Fibroblast of the aortic adventitia (primary cell): ENCODE measurements around the gene ECI1. TPM values are rescaled to one million over a fixed set of nuclear protein-coding genes. Genes with fewer than 3 reads are reported as not detected.

Source experiments
- DNase-seq: peaks from one replicate; pipeline ENCODE4 v3.0.0-alpha.2; 2010; ENCODE audit warnings: low read depth
- H3K4me3 ChIP-seq: 2 replicates; pipeline ENCODE4 v1.5.1; 2011; ENCODE audit warnings: low read depth, mild to moderate bottlenecking, control low read depth, low read length, moderate library complexity
- total RNA-seq: library from RNA; depleted of rRNA; stranded (reverse); fragments of >200 nt; gene quantifications from 2 replicates; pipeline ENCODE4 v1.2.3, GENCODE V29; 2012; ENCODE audit warnings: low replicate concordance
- TF ChIP-seq, protein P1 (sequence below): IDR thresholded peaks from 2 replicates; pipeline ENCODE4 v1.5.1; 2011; ENCODE audit warnings: mild to moderate bottlenecking, low read length, control low read depth, inconsistent platforms; ENCODE audit not compliant: insufficient read depth

ECI1 gene
- total RNA-seq, 1 donor, result 34.9 TPM

DNA sequence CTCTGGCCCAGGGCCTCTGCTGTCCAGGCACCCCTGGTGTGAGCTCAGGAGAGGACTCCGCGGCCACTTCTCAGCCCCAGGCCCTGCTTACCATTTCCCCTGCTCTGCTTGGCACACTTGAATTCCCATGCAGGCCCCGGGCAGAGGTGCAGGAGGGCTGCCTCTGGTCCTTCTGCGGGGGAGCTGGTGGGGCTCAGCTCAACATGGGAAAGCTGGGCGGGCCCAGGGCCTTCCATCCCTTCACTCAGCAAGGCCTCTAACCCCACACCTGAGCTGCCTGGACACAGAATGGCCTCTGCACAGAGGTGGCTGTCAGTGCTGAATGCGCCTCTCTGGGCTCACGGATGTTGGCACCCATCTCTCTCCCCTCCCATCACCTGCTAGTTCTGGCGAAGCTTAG is 29.1 kb upstream of the ECI1 start:
- DNase-seq, result no peak
- TF ChIP-seq, protein P1, sequence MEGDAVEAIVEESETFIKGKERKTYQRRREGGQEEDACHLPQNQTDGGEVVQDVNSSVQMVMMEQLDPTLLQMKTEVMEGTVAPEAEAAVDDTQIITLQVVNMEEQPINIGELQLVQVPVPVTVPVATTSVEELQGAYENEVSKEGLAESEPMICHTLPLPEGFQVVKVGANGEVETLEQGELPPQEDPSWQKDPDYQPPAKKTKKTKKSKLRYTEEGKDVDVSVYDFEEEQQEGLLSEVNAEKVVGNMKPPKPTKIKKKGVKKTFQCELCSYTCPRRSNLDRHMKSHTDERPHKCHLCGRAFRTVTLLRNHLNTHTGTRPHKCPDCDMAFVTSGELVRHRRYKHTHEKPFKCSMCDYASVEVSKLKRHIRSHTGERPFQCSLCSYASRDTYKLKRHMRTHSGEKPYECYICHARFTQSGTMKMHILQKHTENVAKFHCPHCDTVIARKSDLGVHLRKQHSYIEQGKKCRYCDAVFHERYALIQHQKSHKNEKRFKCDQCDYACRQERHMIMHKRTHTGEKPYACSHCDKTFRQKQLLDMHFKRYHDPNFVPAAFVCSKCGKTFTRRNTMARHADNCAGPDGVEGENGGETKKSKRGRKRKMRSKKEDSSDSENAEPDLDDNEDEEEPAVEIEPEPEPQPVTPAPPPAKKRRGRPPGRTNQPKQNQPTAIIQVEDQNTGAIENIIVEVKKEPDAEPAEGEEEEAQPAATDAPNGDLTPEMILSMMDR, result no peak
- no peak overlapping the region for H3K4me3 ChIP-seq

DNA sequence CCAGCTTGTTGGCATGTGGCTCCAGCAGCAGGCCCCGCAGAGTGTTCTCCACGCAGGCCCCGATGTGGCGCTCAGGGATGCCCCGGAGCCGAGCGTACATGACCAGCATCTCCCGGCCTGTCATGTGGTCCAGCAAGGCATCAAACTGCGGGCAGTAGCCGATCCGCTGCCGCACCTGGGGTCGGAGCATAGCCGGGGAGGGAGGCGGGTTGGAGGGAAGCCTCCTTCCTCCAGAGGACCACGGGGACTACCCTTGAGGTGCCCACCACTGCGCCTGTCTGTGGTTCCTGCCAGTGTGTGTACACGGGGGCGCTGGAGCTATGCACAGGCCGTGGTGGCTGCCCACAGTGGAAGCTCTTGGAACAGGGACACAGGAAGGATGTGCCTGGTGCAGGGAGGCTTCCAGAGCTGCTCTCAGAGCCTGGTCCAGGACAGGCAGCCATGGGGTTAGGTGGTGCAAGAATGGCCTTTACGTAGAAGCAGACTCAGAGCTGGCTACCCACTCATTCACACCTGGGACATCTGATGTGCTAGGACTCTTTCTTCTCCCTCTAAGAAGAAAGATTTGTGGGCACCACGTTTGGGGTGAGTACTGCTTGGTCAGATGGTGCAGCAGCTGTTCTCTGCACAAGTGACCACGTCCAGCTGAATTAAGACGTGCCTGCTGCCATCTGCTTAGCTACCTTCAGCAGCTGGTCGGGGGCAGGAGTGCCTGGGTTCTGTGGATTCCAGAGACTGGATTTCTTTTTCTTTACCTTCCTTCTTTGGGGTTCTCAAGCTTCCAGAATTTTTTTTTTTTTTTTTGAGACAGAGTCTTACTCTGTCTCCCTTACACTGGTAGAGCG is 27.8 kb upstream of the ECI1 start:
- no peak for DNase-seq

DNA sequence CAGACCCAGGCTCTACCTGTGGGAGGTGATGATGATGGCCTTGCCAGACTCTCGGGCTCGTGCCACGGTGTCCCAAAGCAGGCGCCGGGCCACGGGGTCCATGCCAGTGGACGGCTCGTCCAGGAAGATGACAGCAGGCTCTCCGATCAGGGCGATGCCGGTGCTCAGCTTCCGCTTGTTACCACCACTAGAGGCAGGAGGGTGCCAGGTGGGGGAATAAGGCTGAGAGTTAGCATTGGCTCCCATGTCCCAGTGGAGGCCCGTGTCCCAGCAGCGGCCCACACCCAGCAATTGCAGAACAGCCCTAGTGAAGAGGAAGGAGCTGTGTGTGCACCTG is 26.9 kb upstream of the ECI1 start:
- no peak for DNase-seq
- no peak overlapping the region for H3K4me3 ChIP-seq
- TF ChIP-seq, protein P1, result no peak

More for the DNA sequence above, 27.8 kb upstream of the ECI1 start:
- TF ChIP-seq, protein P1, result no peak
- H3K4me3 ChIP-seq, result no peak overlapping the region

DNA sequence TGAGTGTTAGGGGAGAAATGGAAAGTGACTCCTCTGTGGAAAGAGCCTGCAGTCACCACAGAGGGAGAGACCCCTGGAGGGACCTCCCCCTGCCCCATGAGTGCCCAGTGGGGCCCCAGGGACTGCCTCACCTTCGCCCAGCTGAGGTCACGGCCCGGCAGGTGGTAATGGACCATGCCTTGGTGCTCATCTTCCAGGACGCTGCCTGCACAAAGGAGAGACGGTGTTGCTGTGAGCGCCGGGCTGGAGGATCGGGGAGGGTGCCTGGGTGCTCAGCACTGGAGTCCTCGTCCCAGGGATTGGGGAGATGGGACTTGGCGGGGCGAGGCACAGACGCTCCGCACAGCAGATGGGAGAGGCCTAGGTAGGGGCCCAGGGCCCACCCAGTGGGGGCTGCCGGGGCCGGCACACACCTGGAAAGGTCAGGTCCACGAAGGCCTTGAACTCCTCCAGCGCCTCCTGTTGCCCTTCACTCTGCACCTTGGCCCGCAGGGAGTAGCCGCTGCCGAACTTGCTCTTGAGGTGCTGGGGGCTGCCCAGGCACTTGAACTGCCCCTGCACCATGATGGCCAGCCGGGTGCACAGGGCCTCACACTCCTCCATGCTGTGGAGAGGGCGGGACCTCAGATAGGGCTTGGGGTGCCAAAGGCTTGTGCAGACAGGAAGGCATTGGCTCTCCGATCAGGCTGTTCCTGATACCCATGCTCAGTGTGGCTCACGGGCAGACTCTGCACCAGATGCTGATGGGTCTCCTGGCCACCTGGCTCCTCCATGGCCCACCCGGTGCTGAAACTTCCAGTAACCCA is 26.3 kb upstream of the ECI1 start:
- TF ChIP-seq, protein P1, result no peak
- H3K4me3 ChIP-seq, result no peak overlapping the region
- DNase-seq, result no peak

DNA sequence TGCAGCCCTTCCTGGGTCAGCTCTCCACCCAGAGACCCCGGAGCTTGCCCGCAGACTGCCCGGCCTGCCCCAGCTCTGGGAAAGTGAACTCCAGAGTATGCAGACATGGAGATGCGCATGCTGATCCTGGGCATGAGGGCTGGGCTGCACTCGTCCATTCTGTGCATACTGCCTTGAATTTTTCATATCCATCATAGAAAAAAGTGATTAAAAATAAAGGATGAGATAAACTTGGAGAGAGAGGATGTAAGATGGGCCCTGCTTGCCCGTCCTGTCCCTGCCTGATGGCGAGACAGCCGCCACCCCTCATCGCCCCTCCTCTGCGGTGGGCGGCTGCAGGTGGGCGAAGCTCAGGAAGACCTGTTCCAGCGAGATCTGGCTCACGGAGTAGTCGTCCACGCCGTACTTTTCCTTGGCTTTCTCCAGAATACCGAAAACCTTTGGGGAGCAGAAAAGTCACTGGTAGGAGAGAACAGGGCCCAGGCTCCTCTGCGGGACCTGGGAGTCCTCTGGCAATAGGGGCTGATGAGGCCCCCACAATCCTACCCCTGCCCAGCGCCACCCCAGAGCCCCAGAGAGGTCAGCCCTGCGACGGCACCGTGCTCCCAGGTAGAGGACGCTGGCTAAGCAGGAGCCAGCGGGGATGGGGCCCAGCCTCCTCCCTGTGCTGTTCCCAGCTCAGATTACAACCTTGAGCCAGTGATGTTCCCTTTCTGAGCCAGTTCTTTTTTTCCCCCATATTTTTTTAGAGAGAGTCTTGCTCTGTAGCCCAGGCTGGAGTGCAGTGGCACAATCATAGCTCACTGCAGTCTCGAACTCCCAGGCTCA is 25.2 kb upstream of the ECI1 start:
- DNase-seq, result no peak
- TF ChIP-seq, protein P1, result no peak
- H3K4me3 ChIP-seq, result no peak overlapping the region
